C4-2B (cell line): ENCODE data around the gene CILP.

Experiments
- CTCF ChIP-seq: fragments of 450-650 bp; conservative IDR thresholded peaks from 2 replicates; pipeline ENCODE4 v1.5.1; 2017; ENCODE audit warnings: mild to moderate bottlenecking
- ZFX ChIP-seq: fragments of 450-650 bp; IDR thresholded peaks from 2 replicates; pipeline ENCODE4 v1.6.1; 2017

GRCh38 chr15:65221697-65222096 lies 10.4 kb upstream of the CILP start:
- TF ChIP-seq CTCF (no peak), ZFX (no peak)
